Esophagus muscularis mucosa (tissue), 4 donors: ENCODE measurements around the gene WWTR1.

Experiments
- EP300 ChIP-seq: sonication (generic); formaldehyde crosslinking; IDR thresholded peaks from one replicate; pipeline ENCODE4 v1.6.1; 2017; ENCODE audit warnings: antibody characterized with exemption
- POLR2A ChIP-seq: fragments of 450-650 bp; IDR thresholded peaks from one replicate; pipeline ENCODE4 v1.6.1; 2017; ENCODE audit warnings: antibody characterized with exemption, moderate library complexity, mild to moderate bottlenecking, low read depth
- TF ChIP-seq, protein P1 (sequence below), 3 experiments: fragments of 200-600 bp in 2 of 3; fragments of 450-650 bp in 1 of 3; sonication (generic) in 2 of 3; IDR thresholded peaks; one replicate each; pipeline ENCODE4 v1.5.1; 2017 to 2019; ENCODE audit warnings: antibody characterized with exemption in 3 of 3, mild to moderate bottlenecking in 2 of 3, moderate library complexity in 1 of 3

DNA sequence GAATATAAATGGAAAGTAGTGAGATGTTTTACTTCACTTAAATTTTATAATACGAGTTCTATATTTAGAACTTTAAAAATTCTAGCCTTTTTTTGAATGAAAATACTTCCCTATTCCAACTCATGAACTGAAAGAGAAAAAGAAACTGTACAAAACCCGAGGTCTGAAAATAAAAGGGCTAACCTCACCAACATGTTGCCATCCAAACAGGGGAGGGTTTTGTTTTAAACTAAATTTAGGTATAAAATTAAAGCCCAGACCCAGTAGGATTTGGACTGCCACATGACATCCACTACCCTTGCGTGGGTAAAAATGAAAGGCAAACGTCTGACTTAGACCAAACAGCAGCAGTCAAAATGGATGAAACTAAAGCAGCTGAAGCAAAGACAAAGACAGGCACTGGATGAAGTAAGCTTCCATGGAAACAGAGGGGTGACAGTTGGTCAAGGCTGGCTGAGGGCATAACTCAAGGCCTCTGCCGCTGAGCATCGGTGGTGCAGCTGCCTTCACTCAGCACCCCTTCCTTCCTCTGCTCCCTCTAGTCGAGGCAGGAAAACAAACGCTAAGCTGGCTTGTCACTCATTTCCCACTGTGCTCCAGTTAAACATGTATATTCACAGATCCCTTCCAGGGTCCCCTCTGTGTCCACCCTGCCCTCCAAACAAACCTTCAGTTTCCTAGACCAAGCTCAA lies 125.2 kb downstream of the WWTR1 start:
- TF ChIP-seq, protein P1, sequence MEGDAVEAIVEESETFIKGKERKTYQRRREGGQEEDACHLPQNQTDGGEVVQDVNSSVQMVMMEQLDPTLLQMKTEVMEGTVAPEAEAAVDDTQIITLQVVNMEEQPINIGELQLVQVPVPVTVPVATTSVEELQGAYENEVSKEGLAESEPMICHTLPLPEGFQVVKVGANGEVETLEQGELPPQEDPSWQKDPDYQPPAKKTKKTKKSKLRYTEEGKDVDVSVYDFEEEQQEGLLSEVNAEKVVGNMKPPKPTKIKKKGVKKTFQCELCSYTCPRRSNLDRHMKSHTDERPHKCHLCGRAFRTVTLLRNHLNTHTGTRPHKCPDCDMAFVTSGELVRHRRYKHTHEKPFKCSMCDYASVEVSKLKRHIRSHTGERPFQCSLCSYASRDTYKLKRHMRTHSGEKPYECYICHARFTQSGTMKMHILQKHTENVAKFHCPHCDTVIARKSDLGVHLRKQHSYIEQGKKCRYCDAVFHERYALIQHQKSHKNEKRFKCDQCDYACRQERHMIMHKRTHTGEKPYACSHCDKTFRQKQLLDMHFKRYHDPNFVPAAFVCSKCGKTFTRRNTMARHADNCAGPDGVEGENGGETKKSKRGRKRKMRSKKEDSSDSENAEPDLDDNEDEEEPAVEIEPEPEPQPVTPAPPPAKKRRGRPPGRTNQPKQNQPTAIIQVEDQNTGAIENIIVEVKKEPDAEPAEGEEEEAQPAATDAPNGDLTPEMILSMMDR (IDR thresholded peaks at IDR 0.05) = no peak
- TF ChIP-seq EP300 = no peak
- no peak for TF ChIP-seq POLR2A
